Measurements from ENCODE around the gene ZNF423. TPM values are rescaled to one million over a fixed set of nuclear protein-coding genes. Genes with fewer than 3 reads are reported as not detected.
A peak's percentile ranks its signal among the peaks of the same experiment; 100 is the strongest.

Gene ZNF423
- total RNA-seq, 1 donor from 2014 or later: 8.4 TPM

DNA sequence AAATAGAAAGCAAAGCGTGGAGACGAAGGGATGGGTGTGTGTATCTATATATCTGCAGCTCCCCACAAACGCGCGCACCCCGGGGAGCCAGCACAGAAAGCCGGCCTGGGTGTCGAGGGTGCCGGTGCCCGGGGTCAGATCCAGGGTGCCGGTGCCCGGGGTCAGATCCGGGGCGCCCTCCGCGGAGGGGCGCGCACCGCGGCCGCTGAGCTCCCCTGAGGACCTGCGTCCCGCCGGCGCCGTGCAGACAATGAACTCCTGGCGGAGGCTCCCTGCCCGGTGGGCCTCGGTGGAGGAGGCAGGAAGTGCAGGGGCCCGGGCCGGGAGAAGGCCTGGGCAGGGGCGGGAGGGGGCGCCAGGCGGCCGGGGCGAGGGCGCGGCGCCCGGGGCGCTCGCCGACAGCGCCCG lies 1.1 kb downstream of the ZNF423 start:
- DNase-seq (peak; percentile 57), ATAC-seq (ENCODE audit: poor library complexity) (peak; percentile 1)
- intact Hi-C loops (cut with DNase I): no loop called here

DNA sequence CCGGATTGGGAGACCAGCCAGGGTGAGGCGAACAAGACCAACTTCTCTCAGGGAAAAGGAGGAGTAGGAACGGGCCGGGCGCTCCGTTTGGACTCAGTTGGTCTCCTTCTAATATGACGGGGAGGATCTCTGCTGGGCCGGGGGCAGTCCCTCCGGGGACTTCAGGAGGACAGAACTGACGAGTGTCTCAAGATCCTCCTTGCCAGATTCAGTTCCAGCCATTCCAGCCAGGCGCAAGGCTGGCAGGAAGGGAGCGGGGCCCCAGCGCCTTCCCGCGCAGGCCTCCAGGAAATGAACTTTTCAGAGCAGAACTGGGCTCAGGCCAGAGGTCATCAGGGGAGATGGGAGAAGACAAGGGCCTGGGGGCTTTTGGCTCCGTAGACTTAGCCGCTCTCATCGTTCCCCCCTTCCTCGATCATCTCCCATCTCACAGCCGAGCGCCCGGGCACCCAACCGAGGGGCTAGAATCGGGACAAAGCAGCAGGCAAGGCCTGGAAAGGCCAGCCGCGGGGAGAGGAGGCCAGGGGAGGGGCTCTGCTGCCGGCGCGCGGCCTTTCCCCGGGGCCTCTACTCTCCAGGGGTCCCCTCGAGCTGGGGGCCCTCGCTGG lies 1.6 kb downstream of the ZNF423 start:
- intact Hi-C loops (cut with DNase I): no loop called here
- no peak for ATAC-seq (ENCODE audit: poor library complexity)
- DNase-seq: peak; percentile 64

DNA sequence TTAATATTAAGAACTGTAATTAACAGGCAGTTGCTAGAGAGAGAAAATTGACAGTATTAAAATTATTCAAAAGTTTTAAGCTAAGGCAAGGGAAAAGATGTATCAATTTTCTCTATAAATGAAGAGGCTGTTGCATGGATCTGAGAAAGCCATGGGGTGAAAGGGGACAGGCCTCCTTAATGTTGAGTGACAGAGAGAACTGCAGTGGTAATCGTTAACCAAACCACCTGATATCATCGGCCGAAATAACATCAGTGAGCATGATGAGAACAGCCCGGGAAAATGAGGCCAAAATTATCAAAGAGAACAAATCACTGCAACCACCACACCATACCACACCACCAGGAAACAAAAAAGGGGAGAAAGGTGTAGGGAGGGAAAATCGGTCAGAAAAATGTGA lies 3.6 kb downstream of the ZNF423 start:
- no peak for DNase-seq
- no peak for ATAC-seq (ENCODE audit: poor library complexity)
- intact Hi-C loops (cut with DNase I): no loop called here

DNA sequence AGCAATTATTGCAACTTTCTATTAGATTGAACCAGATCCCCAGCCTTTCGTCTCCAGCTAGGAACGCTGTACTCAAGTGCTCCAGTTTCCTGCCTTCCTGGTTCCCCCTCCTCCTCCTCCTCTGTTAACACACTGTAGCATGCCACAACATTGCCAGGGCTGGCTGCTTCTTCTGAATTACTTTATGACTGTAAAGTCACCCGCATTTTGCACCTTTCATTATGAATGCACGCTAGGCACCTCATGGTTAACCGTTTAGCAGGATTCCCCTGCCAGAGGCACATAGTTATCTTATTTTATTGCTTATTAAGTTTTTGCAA lies 4.5 kb downstream of the ZNF423 start:
- no peak for DNase-seq
- no peak for ATAC-seq (ENCODE audit: poor library complexity)
- intact Hi-C loops (cut with DNase I): no loop called here

GRCh38 chr16:49850558-49851467 lies 5.1 kb downstream of the ZNF423 start:
- DNase-seq: no peak

GRCh38 chr16:49849754-49850108 lies 6.2 kb downstream of the ZNF423 start:
- ATAC-seq (ENCODE audit: poor library complexity) (no peak), DNase-seq (no peak)
- intact Hi-C loops (cut with DNase I): no loop called here

More at GRCh38 chr16:49850558-49851467, 5.1 kb downstream of the ZNF423 start:
- intact Hi-C loops (cut with DNase I): no loop called here
- ATAC-seq (ENCODE audit: poor library complexity): no peak

- intact Hi-C loops (cut with DNase I): no loop called here
- ATAC-seq (ENCODE audit: poor library complexity): no peak
- DNase-seq: no peak
These were observed 6.7 kb downstream of the ZNF423 start for GRCh38 chr16:49849037-49849753.

GRCh38 chr16:49848530-49848929 lies 7.4 kb downstream of the ZNF423 start:
- ATAC-seq (ENCODE audit: poor library complexity) (no peak), DNase-seq (no peak)
- intact Hi-C loops (cut with DNase I): no loop called here

- DNase-seq: no peak
- intact Hi-C loops (cut with DNase I): no loop called here
- no peak for ATAC-seq (ENCODE audit: poor library complexity)
These were observed 9.1 kb downstream of the ZNF423 start for GRCh38 chr16:49846800-49847199.

DNA sequence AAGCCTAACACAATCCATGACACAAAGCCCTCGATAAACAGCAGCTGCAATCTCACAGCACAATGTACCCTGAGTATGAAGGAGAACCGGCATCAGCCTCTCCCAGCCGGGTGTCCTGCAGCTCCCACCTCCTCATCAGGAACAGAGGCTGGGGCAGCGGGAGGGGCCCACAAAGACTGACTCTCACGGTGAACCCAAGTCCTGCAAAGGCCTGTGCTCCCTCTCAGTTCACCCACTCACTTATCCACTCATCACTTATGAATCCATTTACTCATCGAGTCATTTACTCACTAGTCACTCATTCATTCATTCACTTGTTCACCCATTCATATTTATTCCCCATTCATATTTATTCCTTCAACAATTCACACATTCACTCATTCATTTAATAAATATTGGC lies 11.6 kb downstream of the ZNF423 start:
- ATAC-seq (ENCODE audit: poor library complexity): no peak
- intact Hi-C loops (cut with DNase I): no loop called here
- no peak for DNase-seq

DNA sequence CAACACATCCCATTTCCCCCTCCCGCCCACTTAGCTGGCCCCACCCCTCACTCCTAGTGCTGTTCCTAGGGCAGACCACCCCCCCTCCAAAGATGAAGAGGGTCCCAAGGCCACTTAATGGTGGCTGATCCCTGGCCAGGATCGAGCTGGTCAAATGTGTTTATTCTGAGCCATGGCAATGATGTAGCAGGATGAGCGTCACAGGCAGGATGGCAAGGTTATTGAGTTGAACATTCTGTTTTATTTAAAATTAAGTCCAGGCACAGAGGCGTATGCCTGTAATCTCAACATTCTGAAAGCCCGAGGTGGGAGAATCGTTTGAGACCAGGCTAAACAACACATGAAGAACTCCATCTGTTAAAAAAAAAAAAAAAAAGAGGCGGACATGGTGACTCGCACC lies 12.2 kb downstream of the ZNF423 start:
- ATAC-seq (ENCODE audit: poor library complexity): no peak
- intact Hi-C loops (cut with DNase I): no loop called here
- DNase-seq: no peak

DNA sequence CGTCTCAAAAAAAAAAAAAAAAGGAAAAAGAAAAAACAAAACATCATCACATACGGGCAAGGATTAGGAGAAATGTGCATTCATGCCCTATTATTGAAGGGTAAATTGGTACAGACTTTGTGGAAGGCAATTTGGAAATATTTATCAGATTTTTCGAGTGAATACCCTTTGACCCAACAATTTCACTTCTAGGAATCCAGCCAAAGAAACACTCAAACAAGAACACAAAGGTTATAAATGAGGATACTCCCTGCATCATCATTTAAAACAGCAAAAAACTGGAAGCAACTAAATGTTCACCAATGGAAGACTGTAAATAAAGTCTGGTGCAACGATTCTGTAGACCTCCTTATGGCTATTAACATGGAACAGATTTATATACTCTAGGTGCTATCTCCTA lies 12.9 kb downstream of the ZNF423 start:
- no peak for ATAC-seq (ENCODE audit: poor library complexity)
- intact Hi-C loops (cut with DNase I): no loop called here
- no peak for DNase-seq

GRCh38 chr16:49839017-49839825 lies 16.7 kb downstream of the ZNF423 start:
- no peak for DNase-seq
- intact Hi-C loops (cut with DNase I): no loop called here
- ATAC-seq (ENCODE audit: poor library complexity): no peak

- DNase-seq (no peak), ATAC-seq (ENCODE audit: poor library complexity) (peak; percentile 14)
- intact Hi-C loops (cut with DNase I): no loop called here
These were observed 17.4 kb downstream of the ZNF423 start for GRCh38 chr16:49838441-49839016.

DNA sequence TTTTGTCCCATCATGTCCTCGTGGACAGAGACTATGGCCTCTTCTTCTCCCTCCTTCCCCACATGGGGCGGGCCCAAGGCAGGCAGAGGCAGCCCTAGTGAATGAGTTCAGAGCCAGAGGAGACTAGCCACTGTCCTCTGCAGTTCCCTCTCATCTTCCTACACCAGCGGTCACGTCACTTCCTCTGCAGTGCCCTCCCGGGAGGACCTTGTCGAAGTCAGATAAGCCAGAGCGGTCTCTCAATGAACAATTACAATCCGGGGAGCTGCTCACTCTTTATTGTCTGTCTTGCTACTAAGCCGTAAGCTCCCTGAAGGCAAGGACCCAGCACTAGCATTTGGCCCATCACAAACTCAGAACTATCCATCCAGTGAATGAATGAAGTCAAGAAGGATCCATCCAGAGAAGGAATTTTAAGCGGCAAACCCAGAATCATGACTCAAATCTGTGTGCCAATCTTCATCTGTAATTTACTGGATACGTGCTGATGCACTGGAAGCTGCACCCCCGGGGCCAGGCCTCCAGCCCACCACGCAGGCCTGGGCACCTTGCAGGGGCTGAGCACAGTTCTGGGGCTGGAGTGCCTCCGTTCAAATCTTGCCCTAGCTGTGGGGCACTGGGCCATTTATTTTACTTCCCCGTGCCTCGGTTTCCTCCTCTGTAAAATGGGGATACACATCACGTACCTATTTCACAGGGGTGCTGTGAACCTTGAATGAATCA lies 18.1 kb downstream of the ZNF423 start:
- no peak for DNase-seq
- intact Hi-C loops (cut with DNase I): no loop called here

GRCh38 chr16:49836668-49837067 lies 19.2 kb downstream of the ZNF423 start:
- DNase-seq: no peak

More for the DNA sequence above, 18.1 kb downstream of the ZNF423 start:
- ATAC-seq (ENCODE audit: poor library complexity): peak; percentile 18

GRCh38 chr16:49836218-49836617 lies 19.7 kb downstream of the ZNF423 start:
- intact Hi-C loops (cut with DNase I): no loop called here
- DNase-seq: no peak
- no peak for ATAC-seq (ENCODE audit: poor library complexity)

More at GRCh38 chr16:49836668-49837067, 19.2 kb downstream of the ZNF423 start:
- intact Hi-C loops (cut with DNase I): no loop called here
- ATAC-seq (ENCODE audit: poor library complexity): no peak

- intact Hi-C loops (cut with DNase I): no loop called here
- DNase-seq (no peak), ATAC-seq (ENCODE audit: poor library complexity) (no peak)
These were observed 20.6 kb downstream of the ZNF423 start for GRCh38 chr16:49835161-49835777.
